Measurements from ENCODE around the gene GABRP.

The GABRP gene

DNA sequence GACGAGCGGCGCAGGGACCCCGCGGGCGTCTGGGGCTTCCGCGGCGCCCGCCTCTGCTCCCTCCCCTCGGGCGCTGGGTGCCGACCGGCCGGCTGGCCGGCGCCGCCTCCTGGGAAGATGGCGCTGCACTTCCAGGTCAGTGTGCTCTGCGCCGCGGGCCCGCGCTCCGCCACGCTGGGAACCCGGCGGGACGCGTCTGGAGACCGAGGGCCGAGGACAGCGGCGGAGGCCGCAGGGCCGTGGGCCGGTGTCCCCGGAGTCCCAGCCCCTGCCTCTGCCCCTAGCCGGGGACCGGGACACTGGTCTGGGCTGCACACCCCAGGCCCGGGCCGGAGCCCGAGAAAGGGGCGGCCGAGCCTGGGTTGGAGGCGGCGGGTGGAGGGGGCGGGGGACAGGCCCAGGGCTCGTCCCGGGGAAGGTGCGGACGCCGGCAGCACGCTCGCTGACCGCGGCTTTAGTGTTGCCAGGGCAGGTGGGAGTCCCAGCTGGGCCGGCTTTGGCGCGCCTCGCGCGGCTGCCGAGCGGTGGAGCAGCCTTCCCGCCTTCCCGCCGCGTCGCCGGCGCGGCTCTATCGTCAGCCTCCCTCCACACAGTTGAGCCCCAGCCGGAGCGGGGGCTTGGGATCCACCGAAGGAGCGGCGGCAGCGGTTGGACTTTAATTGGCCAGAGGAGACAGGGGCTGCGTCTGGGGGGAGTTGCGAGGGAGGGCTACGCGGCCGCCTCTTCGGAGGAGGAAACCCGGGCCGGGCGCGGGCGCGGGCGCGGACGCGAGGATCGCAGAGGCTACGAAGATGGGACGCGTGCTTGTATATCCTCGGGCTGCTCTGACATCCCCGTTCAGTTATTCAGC lies 78.6 kb downstream of the GABRP start, which contains the start of gene RANBP17:
TSS of gene RANBP17 (plus strand) at position 102 of the 850 bp plus-strand sequence.
- no peak for DNase-seq

DNA sequence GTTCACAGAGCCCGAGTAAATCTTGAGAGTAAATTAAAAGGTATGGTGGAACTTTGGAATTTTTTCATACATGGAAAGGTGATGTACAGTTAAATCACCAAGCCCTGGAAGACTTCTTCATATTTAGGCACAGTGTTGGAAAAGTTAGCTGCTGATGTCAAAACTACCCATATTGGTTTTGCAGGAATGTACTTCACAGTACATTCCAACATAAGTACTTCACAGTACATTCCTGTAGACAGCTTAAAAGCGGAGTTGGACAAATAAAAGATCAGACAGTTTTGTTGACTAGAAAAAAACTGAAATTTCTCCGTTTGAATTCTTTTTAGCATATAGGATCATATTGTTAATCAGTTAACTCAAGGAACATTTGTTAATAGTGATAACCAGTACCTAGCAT lies 80.1 kb downstream of the GABRP start:
- no peak for DNase-seq

Data from NK-92 treated with Interleukin-12 subunit alpha and Interleukin-12 subunit beta, amount 100 ng/mL, for 24 hours (cell line).